Omental fat pad (tissue), 4 donors: ENCODE results near the gene GSK3A. TPM values are rescaled to one million over a fixed set of nuclear protein-coding genes. Genes with fewer than 3 reads are reported as not detected.

Experiments used
- ATAC-seq: fragments of 150-250 bp; one replicate; pipeline ENCODE4 v1.9.1; 2016; ENCODE audit warnings: mild to moderate bottlenecking, moderate library complexity; ENCODE audit not compliant: low FRiP score
- DNase-seq: peaks from one replicate; pipeline ENCODE4 v3.0.0-alpha.2; 2019; ENCODE audit warnings: low spot score
- total RNA-seq, 4 donors: library from RNA; depleted of rRNA; stranded (reverse); fragments of >200 nt; gene quantifications; one replicate each; pipeline ENCODE4 v1.1.0, GENCODE V29; 2016
- TF ChIP-seq, protein P1 (sequence below), 3 donors: fragments of 450-650 bp; IDR thresholded peaks; one replicate each; pipeline ENCODE4 v1.5.1; 2016 to 2017; ENCODE audit warnings: antibody characterized with exemption in 3 of 3, mild to moderate bottlenecking in 3 of 3, moderate library complexity in 2 of 3

The GSK3A gene
- total RNA-seq, 4 donors from 2014 or later = 16.9 to 32.3 (median 20.0) TPM

DNA sequence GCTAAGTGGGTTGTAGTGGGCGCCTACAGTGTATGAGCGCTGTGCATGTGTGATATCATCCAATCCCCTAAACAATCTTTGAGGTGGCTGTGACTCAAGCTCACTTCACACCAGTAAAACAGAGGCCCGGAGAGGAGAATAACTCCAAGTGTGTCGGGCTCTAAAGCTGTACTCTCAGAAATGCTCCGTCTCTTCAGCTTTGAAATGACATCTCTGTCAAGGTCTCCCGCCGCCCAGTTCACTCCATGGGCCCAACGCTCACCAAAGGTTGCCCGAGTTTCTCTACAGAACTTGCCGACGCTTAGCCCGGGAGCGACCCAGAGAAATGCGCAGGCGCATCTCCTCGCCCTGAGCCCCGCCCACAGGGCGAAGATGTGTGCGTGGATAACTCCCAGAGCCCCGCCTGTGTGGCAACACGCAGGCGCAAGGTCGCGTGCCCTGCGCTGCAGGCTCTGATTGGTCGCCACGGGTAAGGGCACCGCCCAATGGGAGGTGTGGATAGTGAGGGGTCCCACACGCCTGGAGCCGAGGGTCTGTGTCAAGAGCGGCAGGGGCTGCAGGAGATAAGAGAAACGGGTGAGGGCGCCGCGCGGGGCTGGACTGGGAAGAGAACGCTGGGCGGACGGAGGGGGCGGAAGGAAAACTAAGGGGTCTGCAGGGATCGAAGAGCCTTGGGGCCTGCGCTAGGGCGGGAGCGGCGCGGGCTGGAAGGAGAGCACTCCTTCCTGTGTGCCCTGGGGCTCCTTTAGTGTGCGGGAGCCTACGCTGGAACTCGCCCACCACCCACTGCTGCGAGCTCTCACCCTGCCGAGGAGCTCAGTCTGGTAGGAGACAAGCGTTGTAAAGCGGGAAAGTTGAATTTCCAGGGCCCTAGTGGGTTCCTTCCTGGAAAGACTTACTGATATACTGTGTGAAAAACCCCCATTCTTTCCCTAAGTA lies 22.3 kb downstream of the GSK3A start, which contains the start of gene ZNF526:
ZNF526 (plus strand) TSS at position 501 of the 939 bp plus-strand sequence. CDS start 4,092 bp downstream, outside the sequence.
- TF ChIP-seq, protein P1, sequence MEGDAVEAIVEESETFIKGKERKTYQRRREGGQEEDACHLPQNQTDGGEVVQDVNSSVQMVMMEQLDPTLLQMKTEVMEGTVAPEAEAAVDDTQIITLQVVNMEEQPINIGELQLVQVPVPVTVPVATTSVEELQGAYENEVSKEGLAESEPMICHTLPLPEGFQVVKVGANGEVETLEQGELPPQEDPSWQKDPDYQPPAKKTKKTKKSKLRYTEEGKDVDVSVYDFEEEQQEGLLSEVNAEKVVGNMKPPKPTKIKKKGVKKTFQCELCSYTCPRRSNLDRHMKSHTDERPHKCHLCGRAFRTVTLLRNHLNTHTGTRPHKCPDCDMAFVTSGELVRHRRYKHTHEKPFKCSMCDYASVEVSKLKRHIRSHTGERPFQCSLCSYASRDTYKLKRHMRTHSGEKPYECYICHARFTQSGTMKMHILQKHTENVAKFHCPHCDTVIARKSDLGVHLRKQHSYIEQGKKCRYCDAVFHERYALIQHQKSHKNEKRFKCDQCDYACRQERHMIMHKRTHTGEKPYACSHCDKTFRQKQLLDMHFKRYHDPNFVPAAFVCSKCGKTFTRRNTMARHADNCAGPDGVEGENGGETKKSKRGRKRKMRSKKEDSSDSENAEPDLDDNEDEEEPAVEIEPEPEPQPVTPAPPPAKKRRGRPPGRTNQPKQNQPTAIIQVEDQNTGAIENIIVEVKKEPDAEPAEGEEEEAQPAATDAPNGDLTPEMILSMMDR (IDR thresholded peaks at IDR 0.05) = no peak
- DNase-seq = peak; percentile 83
- peak; percentile 91 for ATAC-seq

DNA sequence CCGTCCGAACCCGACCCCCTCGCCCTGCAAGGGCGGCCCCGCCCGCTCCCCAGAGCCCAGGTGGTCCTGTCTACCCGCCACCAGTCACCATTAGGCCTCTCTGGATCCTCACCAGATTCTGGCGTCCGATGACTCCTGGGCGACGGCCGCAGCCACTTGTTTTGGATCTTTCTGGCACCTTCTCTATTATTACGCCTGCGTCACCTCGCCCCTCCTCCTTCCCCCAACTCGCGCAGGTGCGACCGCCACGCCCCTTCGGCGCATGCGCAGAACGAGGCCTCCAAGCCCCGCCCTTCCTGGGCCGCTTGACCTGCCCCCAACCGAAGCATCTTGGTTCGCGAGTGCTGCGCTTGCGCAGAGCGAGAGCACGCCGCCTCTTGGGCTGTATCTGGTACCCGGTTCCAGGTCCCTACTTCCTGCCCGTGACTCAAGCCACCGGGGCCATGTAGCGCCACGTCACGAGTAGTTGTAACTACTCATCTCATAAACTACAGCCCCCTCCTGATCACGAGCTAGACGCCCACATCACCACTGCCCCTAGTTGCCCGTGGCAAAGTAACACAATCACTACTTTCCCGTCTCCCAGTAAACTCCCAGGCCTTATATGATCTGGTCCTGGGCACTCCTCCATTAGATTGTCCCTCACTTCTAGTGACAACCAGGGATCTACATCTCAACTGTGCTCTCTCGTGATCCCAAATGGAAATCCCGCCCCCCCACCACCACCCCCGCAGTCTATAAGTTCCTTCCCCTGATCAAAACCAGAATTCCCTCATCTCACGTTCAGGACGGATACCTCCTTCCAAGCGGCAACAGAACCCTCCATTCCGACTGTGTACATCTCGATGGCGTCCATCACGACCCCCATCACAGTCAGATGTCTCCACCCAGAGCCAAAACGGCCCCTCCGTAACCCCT lies 24.6 kb downstream of the GSK3A start, which contains the start of gene DEDD2:
DEDD2 (minus strand) TSS at position 158 of the 918 bp plus-strand sequence. CDS start 670 bp downstream, outside the sequence.
- ATAC-seq = peak; percentile 89
- peak; percentile 91 for DNase-seq
- TF ChIP-seq, protein P1 (IDR thresholded peaks at IDR 0.05) = no peak

DNA sequence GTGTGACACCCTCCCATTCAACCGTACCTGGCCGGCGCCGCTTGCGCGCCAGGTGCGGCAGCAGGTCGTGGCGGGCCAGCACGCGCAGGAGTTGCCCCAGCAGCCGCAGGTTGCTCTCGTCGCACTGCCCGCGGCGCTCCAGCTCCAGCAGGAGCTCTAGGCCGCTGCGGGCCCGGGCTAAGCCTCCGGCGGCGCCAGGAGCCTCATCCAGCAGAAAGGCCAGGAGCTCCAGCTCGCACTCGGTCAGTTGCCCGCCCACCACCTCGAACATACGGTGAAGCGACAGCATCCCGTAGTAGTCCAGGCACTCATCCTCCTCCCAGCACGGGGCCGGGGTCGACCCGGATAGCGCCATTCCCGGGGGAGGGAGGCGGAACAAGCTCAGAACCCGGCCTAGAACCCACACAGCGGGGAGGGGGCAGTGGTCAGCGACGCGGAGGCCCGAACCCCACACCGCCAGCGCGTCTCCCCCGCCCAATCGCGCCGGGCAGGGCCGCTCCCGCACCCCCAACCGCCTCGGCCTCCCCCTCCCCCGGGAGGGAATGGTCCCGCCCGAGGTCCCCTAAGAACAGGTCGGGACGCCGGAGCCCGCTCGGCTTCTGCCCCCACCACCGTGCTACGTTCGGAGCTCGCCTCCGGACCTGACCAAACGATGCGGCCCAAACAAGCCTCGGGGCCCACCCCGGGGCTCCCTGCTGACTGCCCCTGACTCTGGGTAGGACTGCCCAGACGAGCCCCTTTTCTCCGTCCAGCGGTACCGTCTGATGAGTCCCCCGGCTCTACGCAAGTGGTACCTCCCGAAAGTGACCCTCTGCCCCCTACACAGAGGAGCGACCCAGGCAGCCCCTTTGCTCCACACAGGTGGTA lies 25.5 kb downstream of the GSK3A start:
- DNase-seq (no peak), ATAC-seq (peak; percentile 1)

DNA sequence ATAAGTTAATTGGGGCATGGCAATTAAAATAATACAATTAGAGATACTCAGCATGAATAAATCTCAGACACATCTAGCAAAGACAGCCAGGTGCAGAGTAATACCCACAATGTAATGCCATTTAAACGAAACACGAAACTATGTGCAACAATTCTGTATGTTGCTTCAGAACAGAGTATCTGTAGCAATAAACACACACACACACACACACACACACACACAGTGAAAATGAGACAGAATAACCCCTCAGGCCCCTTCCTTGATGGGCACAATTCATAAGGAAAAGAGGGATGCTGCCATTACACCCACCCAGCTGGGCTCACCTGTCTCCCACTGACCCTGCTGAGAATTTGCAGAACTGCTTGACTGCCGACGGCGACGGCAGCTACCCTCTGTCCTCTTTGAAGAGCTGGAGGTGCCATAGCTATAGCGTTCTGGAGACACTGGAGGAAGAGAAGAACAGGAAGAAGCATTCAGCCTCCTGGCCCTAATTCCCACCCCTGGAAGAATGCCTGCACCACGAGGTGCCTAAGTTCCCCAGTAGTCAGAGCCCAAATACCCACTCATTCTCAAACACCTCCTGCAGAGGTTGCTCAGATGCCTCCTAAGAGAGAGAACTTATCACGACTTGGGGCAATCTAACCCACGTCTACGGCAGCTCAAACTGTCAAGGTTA lies 27.5 kb downstream of the GSK3A start:
- no peak for DNase-seq
- TF ChIP-seq, protein P1 (IDR thresholded peaks at IDR 0.05) = no peak
- no peak for ATAC-seq

More for the DNA sequence above, 25.5 kb downstream of the GSK3A start:
- TF ChIP-seq, protein P1 (IDR thresholded peaks at IDR 0.05) = no peak

DNA sequence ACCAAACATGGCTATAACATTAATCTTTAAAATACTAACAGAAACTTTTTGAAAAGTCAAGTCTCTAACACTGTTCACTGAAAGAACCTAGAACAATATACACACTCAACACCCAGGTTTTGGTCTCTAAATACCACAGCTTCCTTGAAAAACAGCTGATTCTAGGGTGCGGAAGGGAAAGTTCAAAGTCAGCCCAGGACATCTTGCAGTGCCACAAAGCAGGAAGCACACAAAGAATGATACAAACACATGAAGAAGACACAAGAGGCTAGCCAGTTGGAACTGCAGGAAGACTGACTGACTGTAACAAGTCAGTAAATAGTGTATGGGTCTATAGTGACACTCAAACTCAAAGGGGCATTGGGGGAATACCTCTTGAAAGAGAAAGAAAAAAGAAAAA lies 29.5 kb downstream of the GSK3A start:
- ATAC-seq (no peak), DNase-seq (no peak)
- TF ChIP-seq, protein P1 (IDR thresholded peaks at IDR 0.05) = no peak
